Tibial artery (tissue), 4 donors: Measurements from ENCODE around the gene AMPD3.
A peak's percentile ranks its signal among the peaks of the same experiment; 100 is the strongest.

ENCODE experiments used
- DNase-seq, 2 donors: peaks; one replicate each; pipeline ENCODE4 v3.0.0-alpha.2; 2019
- H3K27ac ChIP-seq, 2 donors: fragments of 200-600 bp; sonication (generic) in 1 of 2; 1 replicate in 1 of 2; 2 replicates in 1 of 2; pipeline ENCODE4 v1.5.1; 2018 to 2019; ENCODE audit warnings: mild to moderate bottlenecking in 1 of 2
- H3K27me3 ChIP-seq, 2 donors: fragments of 200-600 bp; sonication (generic) in 1 of 2; one replicate each; pipeline versions ENCODE4 v1.5.1 to v1.6.0; 2016 to 2019
- H3K36me3 ChIP-seq, 3 donors: fragments of 200-600 bp; sonication (generic) in 2 of 3; one replicate each; pipeline ENCODE4 v1.5.1; 2016 to 2019; ENCODE audit warnings: mild to moderate bottlenecking in 2 of 3
- H3K4me1 ChIP-seq, 4 donors: fragments of 200-600 bp; sonication (generic) in 2 of 4; 1 replicate in 3 of 4; 2 replicates in 1 of 4; pipeline ENCODE4 v1.5.1; 2016 to 2019
- H3K4me3 ChIP-seq, 2 donors: fragments of 200-600 bp; sonication (generic) in 1 of 2; 1 replicate in 1 of 2; 2 replicates in 1 of 2; pipeline ENCODE4 v1.5.1; 2018 to 2019; ENCODE audit warnings: mild to moderate bottlenecking in 2 of 2
- H3K9me3 ChIP-seq, 3 donors: fragments of 200-600 bp; sonication (generic) in 1 of 3; one replicate each; pipeline ENCODE4 v1.5.1; 2016 to 2019
- intact Hi-C: fragments of 100-400 bp; cut with DNase I; formaldehyde crosslinking; loops from one replicate; pipeline ENCODE4 v1.15.0; 2023; ENCODE audit warnings: low total_unique reads
- TF ChIP-seq, protein P1 (sequence below), 2 experiments: fragments of 200-600 bp in 1 of 2; fragments of 450-650 bp in 1 of 2; IDR thresholded peaks; one replicate each; pipeline ENCODE4 v1.5.1; 2017 to 2019; ENCODE audit warnings: antibody characterized with exemption in 2 of 2, mild to moderate bottlenecking in 1 of 2, moderate library complexity in 1 of 2

The AMPD3 gene

GRCh38 chr11:10518891-10519290 is 63.8 kb downstream of the AMPD3 start:
- no peak overlapping the region for H3K4me3 ChIP-seq
- H3K27ac ChIP-seq, result no peak overlapping the region
- no peak for DNase-seq
- no peaks in the 10 kb centered on the region for H3K9me3 ChIP-seq
- peaks cover 0 to 53% (median 13%) of the 10 kb centered on the region in 4 donors for H3K4me1 ChIP-seq
- intact Hi-C loops, result no loop called here
- no peaks in the 10 kb centered on the region for H3K27me3 ChIP-seq
- TF ChIP-seq, protein P1, sequence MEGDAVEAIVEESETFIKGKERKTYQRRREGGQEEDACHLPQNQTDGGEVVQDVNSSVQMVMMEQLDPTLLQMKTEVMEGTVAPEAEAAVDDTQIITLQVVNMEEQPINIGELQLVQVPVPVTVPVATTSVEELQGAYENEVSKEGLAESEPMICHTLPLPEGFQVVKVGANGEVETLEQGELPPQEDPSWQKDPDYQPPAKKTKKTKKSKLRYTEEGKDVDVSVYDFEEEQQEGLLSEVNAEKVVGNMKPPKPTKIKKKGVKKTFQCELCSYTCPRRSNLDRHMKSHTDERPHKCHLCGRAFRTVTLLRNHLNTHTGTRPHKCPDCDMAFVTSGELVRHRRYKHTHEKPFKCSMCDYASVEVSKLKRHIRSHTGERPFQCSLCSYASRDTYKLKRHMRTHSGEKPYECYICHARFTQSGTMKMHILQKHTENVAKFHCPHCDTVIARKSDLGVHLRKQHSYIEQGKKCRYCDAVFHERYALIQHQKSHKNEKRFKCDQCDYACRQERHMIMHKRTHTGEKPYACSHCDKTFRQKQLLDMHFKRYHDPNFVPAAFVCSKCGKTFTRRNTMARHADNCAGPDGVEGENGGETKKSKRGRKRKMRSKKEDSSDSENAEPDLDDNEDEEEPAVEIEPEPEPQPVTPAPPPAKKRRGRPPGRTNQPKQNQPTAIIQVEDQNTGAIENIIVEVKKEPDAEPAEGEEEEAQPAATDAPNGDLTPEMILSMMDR (IDR thresholded peaks at IDR 0.05), result no peak
- H3K36me3 ChIP-seq, result peaks cover 7 to 39% (median 18%) of the 10 kb centered on the region in 3 donors

- TF ChIP-seq, protein P1 (IDR thresholded peaks at IDR 0.05), result no peak
- intact Hi-C loops, result no loop called here
- peaks cover 12 to 46% (median 22%) of the 10 kb centered on the region in 3 donors for H3K36me3 ChIP-seq
Measured at GRCh38 chr11:10519630-10520029, 64.6 kb downstream of the AMPD3 start.

DNA sequence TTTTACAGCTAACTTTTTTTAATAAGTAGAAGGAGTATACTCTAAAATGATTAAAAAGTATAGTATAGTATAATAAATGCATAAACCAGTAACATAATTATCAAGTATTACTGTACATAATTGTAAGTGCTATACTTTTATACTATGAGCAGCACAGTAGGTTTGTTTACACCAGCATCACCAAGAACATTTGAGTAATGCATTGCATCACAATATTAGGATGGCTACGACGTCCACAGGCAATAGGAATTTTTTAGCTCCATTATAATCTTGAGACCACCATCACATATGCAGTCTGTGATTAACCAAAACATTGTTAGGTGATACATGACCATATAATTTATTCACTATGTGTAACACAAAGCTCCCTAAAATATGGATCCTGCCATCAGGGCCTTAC is 65.5 kb downstream of the AMPD3 start:
- Histone ChIP-seq H3K4me1 (peaks cover 0 to 36% (median 8%) of the 10 kb centered on the region in 4 donors), H3K9me3 (no peaks in the 10 kb centered on the region), H3K36me3 (peaks cover 15 to 55% (median 29%) of the 10 kb centered on the region in 3 donors), H3K27ac (no peak overlapping the region), H3K4me3 (no peak overlapping the region), H3K27me3 (no peaks in the 10 kb centered on the region)
- no peak for DNase-seq
- TF ChIP-seq, protein P1 (IDR thresholded peaks at IDR 0.05), result no peak
- intact Hi-C loops, result no loop called here

More at GRCh38 chr11:10519630-10520029, 64.6 kb downstream of the AMPD3 start:
- H3K27me3 ChIP-seq, result no peaks in the 10 kb centered on the region
- no peak for DNase-seq
- H3K27ac ChIP-seq, result no peak overlapping the region
- no peaks in the 10 kb centered on the region for H3K9me3 ChIP-seq
- peaks cover 0 to 46% (median 11%) of the 10 kb centered on the region in 4 donors for H3K4me1 ChIP-seq
- H3K4me3 ChIP-seq, result no peak overlapping the region

DNA sequence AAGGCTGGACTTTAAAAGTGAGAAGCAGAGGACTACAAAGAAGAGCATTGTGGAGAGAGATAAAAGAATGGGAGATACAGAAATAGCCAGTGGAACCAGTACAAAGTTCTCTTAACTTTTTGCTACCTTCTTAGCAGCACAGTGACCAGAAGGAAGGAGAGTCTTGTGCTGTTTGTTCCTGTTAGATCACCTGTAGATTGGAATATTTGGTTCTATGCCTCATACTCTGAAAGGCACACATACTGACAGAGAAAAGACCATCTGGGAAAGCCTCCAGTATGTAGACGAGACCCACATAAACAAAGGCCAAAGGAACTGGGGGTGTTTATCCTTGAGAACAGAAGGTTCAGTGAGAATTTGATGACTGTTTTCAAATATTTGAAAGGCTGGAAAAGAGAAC is 67.2 kb downstream of the AMPD3 start:
- DNase-seq, result no peak
- Histone ChIP-seq H3K36me3 (peaks cover 23 to 55% (median 29%) of the 10 kb centered on the region in 3 donors), H3K4me3 (no peak overlapping the region), H3K27ac (peak overlapping the region; percentile 55 to 60), H3K9me3 (no peaks in the 10 kb centered on the region), H3K4me1 (peaks cover 0 to 36% (median 7%) of the 10 kb centered on the region in 4 donors), H3K27me3 (no peaks in the 10 kb centered on the region)
- TF ChIP-seq, protein P1 (IDR thresholded peaks at IDR 0.05), result no peak
- intact Hi-C loops, result no loop called here

- H3K9me3 ChIP-seq, result no peaks in the 10 kb centered on the region
- intact Hi-C loops, result no loop called here
- peaks cover 23 to 55% (median 29%) of the 10 kb centered on the region in 3 donors for H3K36me3 ChIP-seq
- TF ChIP-seq, protein P1 (IDR thresholded peaks at IDR 0.05), result no peak
- peaks cover 0 to 43% (median 11%) of the 10 kb centered on the region in 4 donors for H3K4me1 ChIP-seq
- H3K27me3 ChIP-seq, result no peaks in the 10 kb centered on the region
- DNase-seq, result no peak
- peak overlapping the region; percentile 55 to 60 for H3K27ac ChIP-seq
- no peak overlapping the region for H3K4me3 ChIP-seq
Measured at GRCh38 chr11:10522921-10523320, 67.9 kb downstream of the AMPD3 start.

DNA sequence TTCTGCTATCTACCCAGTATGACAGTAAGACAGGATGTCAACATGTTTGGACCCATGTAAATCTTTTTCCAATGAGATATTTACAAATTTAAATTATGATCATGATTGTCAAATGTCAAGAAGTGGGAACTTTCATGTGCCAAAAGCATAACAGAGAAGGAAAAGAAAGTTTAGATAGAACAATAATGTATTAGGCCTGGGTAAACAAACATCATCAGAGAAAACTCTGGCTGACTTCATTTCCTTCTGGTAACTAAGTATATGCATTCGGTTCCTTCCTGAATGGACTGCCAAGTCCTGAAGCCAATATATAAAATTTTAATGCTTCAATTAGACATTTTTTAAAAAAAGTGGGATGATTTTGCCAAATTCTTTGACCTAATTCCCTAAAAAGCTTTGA is 69.4 kb downstream of the AMPD3 start:
- Histone ChIP-seq H3K27ac (no peak overlapping the region), H3K4me3 (no peak overlapping the region), H3K4me1 (peaks cover 0 to 51% (median 11%) of the 10 kb centered on the region in 4 donors), H3K27me3 (no peaks in the 10 kb centered on the region), H3K9me3 (no peaks in the 10 kb centered on the region), H3K36me3 (peaks cover 21 to 49% (median 39%) of the 10 kb centered on the region in 3 donors)
- no peak for DNase-seq
- TF ChIP-seq, protein P1 (IDR thresholded peaks at IDR 0.05), result no peak
- intact Hi-C loops, result no loop called here
